GM13976 (cell line): ENCODE data around the gene FMO2.

ENCODE experiments used
- DNase-seq: peaks from one replicate; pipeline ENCODE4 v3.0.0; 2012; ENCODE audit warnings: low spot score
- CTCF ChIP-seq: IDR thresholded peaks from 2 replicates; pipeline ENCODE4 v1.5.1; 2012; ENCODE audit warnings: borderline replicate concordance, mild to moderate bottlenecking; ENCODE audit not compliant: insufficient read depth; ENCODE audit errors: extremely low read depth, missing control alignments, control extremely low read depth
- in situ Hi-C: fragments of 300-500 bp; cut with MboI; formaldehyde crosslinking; loops from one replicate; pipeline ENCODE4 v1.12.0; 2022; ENCODE audit warnings: low sequenced_read_pairs, mixed read lengths, inconsistent platforms; ENCODE audit not compliant: unreplicated experiment

FMO2 gene

GRCh38 chr1:171167785-171168184 lies 17.3 kb upstream of the FMO2 start:
- no peak for TF ChIP-seq CTCF
- no peak for DNase-seq
- in situ Hi-C loops: no loop called here

GRCh38 chr1:171172471-171172870 lies 12.6 kb upstream of the FMO2 start:
- TF ChIP-seq CTCF: no peak
- in situ Hi-C loops: no loop called here
- no peak for DNase-seq

- no peak for TF ChIP-seq CTCF
- no peak for DNase-seq
- in situ Hi-C loops: no loop called here
Measured at GRCh38 chr1:171173069-171173468, 12.0 kb upstream of the FMO2 start.

- TF ChIP-seq CTCF: no peak
- in situ Hi-C loops: no loop called here
- DNase-seq: no peak
Measured at GRCh38 chr1:171174560-171175294, 10.4 kb upstream of the FMO2 start.

GRCh38 chr1:171177261-171177660 lies 7.8 kb upstream of the FMO2 start:
- DNase-seq: no peak
- in situ Hi-C loops: no loop called here
- no peak for TF ChIP-seq CTCF

- no peak for DNase-seq
- TF ChIP-seq CTCF: no peak
Measured at GRCh38 chr1:171179318-171180227, 5.5 kb upstream of the FMO2 start.

More at GRCh38 chr1:171179318-171180227, 5.5 kb upstream of the FMO2 start:
- in situ Hi-C loops: no loop called here
